Fibroblast of skin of back (primary cell): Measurements from ENCODE around the gene RBPJ.
"Not testable (repeated sequence)": the region's sequence is repeated elsewhere in the genome, so short reads cannot be mapped to it uniquely, and the experiment has no call there.

Experiments
- DNase-seq: peaks from one replicate; pipeline ENCODE4 v3.0.0-alpha.2; 2013

RBPJ gene

DNA sequence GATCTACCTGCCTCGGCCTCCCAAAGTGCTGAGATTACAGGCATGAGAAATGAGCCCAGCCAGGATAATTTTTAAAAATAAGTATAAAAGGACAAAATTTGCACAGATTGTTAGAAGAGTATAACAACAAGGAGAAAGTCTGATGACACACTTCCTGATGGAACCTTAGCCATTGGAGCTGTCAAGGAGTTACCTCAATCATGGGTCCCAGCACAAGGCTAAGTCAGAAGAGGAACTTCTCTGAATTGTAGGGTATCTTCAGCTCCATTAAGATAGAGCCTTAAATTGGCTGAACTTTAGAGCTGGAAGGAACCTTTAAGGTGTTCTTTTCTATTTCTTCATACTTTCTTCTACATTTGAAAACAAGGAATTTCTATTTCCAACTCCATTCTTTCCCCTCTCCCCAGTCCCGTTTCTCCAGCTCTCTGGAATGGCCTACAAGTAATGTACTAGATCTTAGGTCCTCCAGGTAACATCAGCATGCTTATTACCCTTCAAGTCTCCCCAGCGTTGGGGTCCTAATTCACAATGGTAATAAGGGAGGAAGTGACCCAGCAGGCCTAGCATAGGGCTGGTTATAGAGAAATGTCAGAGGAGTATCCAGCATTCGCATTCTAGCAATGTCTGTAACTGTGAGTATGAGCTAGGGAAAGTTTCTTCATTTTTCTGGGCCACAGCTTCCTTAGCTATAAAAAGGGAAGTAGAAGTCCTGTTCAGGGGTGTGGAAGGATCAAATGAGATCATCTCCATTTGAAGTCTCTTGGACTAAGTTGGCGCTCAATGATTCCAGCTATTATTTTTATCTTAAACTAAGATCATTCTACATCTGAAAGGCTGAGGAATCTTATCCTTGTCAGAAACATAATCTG lies 18.5 kb upstream of the RBPJ start:
- no peak for DNase-seq

DNA sequence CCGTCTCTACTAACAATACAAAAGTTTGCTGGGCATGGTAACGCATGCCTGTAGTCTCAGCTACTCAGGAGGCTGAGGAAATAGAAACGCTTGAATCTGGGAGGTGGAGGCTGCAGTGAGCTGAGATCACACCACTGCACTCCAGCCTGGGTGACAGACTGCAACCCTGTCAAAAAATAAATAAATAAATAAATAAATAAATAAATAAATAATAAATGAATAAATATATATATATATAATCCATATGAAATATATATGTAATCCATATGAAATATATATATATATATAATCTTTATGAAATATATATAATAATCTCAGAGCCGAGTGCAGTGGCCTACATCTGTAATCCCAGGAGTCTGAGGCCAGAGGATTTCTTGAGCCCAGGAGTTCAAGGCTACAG lies 17.8 kb upstream of the RBPJ start:
- no peak for DNase-seq

DNA sequence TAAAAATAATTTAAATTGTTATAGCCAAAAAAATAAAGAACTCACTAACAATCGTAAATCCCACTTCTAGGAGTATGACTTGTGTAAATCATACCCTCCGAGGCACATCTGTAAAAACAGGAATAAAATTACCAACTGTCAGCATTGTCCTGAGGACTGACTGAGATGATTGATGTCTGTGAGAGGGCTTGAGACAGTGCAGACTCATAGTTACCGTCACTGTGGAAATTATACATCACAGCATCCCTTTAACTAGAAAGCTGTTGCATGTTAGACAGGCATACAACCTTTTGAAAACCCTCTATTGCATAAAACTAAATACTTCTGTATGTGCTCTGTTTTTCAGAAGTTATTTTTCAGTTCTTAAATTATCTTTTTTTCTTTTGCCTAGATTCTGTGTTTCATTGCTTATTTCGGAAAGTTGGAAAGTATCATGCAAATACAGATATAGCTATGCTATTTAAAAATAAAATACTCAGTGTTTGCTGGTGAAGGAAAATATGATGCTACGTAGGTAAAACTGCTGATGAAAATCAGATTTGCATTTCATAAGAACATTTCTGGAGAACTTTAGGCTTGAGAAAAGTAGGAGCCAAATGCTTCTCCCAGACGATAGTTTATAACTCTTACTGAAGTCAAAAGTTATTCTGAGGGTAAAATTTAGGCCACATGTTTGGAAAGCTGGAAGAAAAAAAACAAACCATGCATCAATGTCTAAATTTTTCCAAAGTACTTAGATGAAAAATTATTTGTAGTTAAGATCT lies 13.6 kb upstream of the RBPJ start:
- no peak for DNase-seq

DNA sequence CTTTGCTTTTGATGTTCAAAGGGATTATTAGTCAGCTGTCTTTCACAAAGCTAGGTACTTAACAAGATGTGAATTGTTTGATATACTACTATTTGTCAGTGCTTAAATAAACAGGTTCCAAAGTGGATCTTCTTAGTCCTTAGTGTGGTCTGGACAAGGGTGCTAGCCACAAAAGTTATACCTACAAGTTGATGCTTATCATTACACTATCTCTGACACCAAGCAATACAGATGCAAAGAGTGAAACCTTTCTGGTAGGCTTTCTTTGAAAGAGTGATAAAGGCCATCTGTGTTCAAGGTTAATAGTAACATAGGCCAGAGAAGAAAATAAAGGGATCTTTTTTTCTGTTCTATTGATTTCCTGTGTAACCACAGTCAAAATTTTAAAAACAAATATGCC lies 12.2 kb upstream of the RBPJ start:
- DNase-seq, result no peak

DNA sequence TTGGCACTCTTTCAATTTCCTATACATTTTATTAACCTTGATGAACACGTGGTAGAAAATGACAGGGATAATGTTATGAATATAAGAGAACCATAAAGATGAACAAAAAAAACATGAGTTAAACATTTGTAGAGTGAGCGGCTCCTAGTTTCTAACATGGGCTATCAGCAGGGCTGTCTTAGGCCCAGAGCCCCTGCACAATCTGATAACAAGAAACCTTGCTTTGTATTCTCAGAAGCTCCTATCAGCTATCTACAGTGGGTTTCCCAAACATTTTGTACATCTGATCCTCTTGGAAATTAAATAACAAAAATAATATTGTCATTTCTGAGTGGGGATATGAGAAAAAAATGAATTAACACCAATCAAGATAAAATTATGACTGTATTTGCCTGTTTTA lies 10.6 kb upstream of the RBPJ start:
- DNase-seq, result no peak

DNA sequence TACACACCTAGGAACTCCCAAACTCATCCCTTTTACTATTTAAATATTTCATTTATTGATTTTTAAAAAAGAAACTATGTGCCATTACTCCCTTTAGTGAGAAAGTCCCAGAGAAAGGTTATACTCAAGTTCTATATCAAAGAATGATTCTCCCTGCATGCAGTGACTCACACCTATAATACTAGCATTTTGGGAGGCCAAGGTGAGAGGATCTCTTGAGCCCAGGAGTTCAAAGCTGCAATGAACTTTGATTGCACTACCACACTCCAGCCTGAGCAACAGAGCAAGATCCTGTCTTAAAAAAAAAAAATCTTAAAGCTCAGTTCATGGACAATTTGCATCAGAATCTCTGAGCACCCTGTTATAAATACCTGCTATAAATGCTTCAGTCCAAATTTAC lies 9.2 kb upstream of the RBPJ start:
- DNase-seq, result no peak

DNA sequence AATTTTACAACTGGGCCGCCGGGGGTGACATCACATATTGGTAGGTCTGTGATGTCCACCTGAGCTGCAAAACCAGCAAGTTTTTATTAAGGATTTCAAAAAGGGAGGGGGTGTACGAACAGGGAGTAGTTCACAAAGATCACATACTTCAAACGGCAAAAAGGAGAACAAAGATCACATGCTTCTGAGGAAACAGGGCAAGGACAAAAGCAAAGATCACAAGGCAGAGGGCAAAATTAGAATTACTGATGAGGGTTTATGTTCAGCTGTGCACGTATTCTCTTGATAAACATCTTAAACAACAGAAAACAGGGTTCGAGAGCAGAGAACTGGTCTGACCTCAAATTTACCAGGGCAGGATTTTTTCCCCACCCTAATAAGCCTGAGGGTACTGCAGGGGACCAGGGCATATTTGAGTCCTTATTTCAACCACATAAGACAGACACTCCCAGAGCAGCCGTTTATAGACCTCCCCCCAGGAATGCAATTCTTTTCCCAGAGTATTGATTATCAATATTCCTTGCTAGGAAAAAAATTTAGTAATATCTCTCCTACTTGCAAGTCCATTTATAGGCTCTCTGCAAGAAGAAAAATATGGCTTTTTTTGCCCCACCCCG lies 5.4 kb upstream of the RBPJ start:
- DNase-seq, result not testable (repeated sequence)

DNA sequence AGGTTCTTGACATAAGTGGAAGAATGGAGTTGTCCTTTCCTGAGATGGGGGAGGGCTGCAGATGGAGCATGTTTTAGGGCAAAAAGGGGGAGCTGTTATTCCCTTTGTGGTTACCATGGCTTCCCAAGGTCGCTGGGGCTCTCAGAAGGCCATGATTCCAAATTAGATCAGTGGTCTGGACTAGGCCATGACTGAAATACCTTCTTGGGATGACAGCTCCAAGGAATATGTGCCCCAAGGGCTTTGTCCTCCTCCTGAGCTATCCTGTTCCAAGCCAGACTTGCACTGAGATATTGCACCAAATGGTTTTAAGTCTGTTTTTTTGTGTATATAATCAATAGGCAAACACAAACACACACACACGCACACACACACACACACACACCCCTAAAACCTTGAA lies 3.0 kb upstream of the RBPJ start:
- no peak for DNase-seq

DNA sequence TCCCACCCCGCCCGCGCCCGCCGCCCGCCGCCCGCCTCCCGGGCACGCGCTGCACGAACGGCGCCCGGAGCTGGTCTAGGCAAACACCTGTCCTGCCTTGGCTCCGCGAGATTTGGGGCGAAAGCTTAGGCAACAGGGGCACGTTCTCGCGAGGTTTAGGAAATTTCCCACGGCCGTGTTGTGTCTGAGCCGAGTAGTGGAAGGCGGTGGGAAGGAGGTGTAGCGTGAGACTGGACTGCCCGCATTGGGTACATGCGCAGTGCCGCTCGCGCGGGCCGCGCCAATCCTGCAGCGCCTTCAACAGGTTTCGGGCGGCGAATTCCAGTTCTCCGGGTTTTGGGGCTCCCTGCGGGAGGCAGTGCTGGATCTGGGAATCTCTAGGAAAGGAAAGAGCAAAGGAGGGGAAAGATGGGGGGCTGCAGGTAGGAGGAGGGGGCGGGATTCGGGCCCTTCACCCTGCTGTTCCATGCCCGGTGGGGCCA lies 1.3 kb upstream of the RBPJ start:
- peak; percentile 100 for DNase-seq

DNA sequence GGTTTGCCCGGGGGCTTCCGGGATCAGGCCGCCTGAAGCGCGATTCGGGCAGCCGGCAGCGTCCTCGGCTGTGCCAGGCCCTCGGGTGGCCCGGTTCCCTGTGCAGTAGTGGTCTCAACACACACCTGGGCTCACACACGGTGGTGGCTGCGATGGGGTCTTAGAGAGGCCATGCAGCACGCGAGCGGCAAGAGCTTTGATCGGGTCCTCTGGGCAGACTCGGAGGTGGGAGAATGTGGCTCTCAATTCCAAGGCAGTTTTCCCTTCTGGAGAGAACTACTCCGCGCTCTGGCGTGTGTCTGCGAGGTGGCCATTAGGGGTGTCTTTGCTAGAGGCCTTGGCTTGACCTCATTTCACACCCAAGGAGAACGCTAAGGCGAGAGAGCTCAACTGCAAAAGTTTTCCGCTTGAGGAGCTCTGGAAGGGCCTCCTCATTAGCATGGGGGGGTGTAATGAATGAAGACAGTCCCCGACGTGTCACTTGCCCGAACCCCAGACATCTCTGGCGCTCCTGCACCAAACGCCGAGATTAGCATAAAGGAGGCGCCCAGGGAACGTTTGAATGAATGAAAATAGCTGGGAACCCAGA lies 771 bp upstream of the RBPJ start:
- DNase-seq, result peak; percentile 48

DNA sequence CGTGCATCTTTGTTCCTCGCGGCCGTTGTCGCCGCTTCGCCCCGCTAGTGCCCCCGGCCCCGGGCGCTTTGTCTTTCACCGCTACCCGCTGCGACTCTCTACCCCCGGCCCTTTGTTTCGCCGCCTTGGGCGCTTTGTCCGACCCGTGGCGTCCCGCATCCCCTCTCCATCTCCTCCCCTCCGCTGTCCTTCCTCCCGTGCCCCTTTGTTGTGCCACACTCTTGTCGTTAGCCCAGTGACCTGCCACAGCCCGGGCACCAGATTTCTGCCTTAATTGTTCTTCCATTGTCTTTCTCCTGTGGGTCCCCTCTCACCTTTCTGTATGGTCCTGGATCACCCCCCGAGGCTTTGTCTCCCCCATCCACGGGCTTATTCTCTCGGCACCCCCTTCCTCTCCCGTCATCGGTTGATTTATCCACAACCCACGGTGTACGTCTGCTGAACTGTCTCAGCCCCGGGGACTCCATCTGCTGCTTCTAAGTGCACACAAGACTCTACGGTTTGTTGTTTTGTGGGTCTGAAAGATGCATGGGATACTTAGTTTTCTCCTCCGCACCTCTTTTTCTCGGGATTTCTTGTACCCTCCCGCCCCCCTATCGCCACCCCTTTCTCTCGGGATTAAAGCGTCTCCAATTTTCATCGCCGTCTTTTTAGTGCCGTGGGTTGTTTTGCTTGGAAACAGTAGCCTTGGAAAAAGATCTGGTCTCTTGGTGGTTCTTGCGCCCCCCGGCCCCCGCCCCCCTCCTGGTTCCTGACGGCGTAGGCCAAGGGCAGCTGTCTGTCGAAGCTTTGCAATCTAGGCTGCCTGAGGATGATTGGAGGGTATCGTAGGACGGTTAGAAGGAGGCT lies 783 bp downstream of the RBPJ start:
- peak; percentile 31 for DNase-seq

DNA sequence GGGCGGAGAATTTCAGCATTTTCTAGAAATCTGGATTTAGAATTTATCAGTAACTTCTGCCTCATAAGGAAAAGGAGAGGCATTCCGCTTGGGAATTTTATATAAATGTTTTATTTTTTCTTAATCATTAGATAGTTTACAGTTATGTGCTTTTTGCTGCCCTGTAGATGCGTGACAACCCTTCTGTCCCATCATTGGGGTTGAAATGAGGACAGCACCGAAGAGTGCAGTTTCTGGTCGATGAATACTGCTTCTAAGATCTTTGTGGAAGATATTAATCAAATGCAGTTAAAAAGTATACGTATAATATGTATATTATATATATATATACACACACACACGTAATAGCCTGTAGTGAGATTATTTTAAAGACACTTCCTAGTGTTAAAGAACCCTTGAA lies 1.5 kb downstream of the RBPJ start:
- DNase-seq, result no peak

DNA sequence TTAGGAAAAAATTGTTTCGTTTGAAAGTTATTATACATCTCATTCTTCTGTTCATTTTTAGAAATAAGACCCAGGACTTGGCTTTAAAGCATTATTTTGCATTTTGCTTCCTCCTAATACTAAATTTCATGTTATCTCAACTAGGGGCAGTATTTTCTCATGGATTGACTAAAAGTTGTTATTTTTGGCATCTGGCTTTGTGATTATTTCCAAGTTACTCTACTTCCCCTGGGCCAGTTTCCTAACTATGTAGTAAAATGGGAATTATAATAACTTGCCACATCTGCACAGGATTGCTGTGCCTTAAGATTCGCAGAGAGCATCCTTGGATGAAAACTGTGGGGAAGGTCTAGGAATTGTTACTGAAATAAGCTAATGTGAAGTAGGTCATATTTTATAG lies 3.0 kb downstream of the RBPJ start:
- DNase-seq, result peak; percentile 67

DNA sequence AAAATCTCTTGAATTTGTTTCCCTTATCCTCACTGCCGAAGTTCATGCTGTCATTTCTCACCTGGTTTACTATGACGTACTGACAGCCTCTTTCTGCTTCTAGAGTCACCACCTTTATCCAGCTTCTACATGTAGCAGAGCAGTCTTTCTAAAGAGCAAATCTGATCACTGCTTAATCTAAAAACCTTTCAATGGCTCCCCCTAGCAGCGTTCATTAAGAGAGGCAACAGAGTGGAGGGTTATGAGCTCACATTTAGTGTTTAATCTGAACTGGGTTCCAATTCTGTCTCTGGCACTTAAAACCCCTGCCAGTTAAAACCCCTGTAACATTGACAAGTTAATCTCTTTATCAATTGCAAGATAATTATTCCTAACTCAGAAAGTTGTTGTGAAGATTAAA lies 4.4 kb downstream of the RBPJ start:
- DNase-seq, result peak; percentile 58

DNA sequence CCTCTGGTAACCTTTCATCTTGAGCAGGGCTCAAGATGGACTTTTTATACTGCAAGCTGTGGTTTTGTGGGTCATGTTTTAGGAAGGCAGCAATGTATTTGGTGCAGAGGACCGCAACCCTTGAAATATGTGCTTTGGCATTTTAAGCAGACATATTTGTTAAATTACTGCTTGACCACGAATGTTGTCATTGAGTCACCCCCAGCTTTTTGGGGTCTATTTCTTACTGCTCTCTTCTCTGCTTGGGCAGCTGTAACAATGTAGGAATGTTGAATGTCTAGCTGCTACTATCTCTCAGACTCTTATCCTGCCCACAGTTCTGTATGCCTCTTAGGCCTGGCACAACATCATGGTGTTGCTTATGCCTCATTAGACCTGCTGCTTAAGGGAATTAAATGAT lies 6.0 kb downstream of the RBPJ start:
- DNase-seq, result peak; percentile 98

DNA sequence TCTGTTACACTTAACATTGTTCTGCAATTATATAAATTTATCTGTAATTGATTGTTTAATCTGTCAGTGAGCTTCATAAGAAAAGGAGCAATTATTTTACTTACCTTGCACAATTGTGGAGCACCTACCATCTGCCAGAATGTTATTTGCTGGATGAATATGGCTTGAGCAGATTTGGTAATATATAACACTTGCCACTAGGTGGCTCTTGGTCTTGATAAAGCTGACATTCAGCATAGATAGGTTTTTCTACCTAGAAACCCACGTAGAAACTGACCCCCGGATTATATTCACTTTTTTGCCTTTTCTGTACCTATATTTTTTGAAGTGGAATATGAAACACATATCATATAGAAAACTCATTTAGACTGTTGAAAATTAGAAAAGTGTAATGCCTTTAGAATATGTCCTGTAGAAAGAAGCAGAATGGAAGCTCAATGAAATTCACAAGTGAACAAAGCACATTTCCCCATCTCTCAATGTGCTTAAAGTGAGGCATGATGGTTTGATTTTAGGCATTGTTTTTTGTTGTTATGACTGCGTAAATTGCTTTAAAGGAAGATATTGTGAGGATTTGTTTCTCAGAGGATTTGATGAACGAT lies 9.5 kb downstream of the RBPJ start:
- peak; percentile 66 for DNase-seq

DNA sequence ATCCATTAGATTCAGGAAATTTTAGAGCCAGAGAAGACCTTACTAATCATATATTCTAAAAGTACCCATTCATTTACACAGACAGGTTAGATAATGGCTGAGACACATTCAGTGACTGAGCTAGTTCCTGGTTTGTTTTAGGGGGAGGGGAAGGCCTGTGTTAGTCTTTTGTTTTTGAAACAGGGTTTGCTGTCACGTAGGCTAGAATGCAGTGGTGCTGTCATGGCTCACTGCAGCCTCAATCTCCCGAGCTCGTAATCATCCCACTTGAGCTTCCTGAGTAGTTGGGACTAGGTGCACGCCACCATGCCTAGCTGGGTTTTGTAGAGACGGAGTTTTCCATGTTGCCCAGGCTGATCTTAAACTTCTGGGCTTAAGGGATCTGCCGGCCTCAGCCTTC lies 10.1 kb downstream of the RBPJ start:
- peak; percentile 34 for DNase-seq

DNA sequence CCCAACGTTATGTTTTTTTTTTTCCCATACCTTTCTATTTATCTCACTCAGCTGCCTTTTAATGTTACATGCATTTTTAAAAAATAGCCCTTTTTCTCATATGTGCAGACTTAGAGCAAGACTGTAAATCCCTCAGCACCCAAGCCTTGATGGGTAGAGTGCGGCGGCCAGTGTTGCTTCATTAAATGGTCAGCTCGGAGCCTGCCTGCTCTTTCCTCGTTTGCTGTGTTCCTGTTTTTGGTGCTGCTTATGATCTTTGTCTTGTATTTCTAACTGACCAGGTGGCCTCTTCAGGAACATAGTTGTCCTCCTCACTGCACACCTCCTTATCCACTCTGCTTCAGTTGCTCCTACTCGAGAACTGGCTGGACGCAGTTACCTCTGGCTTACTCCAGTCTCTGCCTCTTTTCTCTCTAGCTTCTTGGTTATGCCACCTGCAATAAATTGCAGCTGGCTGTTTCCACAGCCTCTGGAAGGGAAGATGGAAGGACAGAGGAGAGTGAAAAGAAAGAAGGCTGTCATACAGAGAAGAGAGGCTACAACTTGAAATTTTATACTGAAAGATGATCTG lies 10.7 kb downstream of the RBPJ start:
- no peak for DNase-seq

DNA sequence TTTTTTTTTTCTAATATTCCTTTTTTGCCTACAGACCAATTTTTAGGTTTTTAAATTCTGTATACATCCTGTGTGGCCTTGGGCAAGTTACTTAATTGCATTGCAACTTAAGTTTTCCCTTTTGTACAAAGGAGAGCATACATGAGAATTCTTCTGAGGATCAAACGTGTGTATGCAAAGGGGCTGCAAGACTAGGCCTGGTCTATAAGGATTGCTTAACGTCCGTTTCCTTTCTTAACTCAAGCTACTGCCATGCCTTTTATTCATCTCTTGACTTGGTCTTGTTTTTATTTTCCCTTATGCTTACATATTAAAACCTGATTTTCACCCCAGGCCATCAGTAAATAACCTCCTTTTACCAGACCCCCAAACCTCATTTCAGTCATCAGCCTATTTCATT lies 13.6 kb downstream of the RBPJ start:
- no peak for DNase-seq

DNA sequence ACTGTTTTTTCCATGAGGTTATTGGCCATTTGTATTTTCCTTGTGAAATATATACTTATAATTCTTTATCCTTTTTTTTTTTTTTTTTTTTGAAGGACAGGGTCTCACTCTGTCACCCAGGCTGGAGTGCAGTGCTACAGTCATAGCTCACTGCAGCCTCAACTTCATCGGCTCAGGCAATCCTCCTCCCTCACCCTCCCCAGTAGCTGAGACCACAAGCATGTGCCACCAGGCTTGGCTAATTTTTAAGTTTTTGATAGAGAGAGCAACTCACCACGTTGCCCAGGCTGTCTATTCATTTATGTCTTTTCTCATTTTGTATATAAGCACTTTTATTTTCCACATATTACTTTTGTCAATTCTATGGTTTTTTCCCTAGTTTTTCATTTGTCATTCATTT lies 16.8 kb downstream of the RBPJ start:
- DNase-seq, result no peak

DNA sequence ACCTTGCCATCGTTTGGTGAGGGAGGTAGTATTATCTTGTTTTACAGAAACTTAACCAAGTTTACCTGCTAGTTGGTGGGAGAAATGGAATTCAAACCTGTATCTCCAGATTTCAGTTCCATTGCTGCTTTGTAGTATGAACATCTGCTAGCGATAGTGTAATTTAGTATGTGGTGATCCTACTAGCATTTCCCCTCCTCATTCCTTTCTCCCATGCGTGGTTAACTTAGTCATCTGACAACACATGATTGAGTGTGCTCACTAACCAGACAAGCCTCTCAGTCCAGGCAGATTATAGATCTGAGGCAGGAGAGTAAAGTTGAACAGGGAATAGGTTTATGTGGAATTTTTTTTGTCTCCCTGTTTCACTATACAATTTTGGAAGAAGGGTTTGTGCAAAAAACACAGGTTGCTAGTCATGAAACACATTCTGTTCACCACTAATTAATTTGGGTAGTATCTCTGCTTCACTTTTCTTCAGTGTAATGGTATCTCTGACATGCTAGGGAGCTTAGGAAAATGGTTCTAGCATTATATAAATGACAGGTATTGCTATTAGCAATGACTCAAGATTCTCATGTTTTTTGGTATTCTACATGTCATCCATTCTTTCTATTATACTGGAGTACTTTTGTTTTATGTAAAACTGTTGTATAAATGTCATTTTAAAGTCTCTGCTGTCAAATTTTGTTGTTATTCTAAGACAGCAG lies 21.7 kb downstream of the RBPJ start:
- DNase-seq, result peak; percentile 91
